Activated B cell treated with CpG ODN at 0.5 μM for 24 hours (primary cell): ENCODE results near the gene ARHGAP26. TPM values are rescaled to one million over a fixed set of nuclear protein-coding genes. Genes with fewer than 3 reads are reported as not detected.

Source experiments
- ATAC-seq: fragments of 200-7000 bp; cut with Tn5 transposase; one replicate; pipeline ENCODE4 v1.10.0; 2021; ENCODE audit warnings: low read depth, mild to moderate bottlenecking, moderate library complexity
- CTCF ChIA-PET: fragments of 350-600 bp; sonication (Branson Sonifier 250); formaldehyde crosslinking; loops from one replicate; lab custom pipeline; 2021; ENCODE audit warnings: antibody characterized with exemption; lab: Charles Lee
- POLR2A ChIA-PET: fragments of 350-600 bp; sonication (Branson Sonifier 250); formaldehyde crosslinking; loops from one replicate; lab custom pipeline; 2021; ENCODE audit warnings: antibody characterized with exemption; lab: Charles Lee
- DNase-seq: peaks from one replicate; pipeline ENCODE4 v3.0.0; 2022
- H3K27ac Mint-ChIP-seq: one replicate; pipeline ENCODE4 v1.8.0; 2020; ENCODE audit warnings: mixed read lengths
- H3K27me3 Mint-ChIP-seq: one replicate; pipeline ENCODE4 v1.8.0; 2021; ENCODE audit warnings: mixed read lengths
- H3K36me3 Mint-ChIP-seq: one replicate; pipeline ENCODE4 v1.8.0; 2021; ENCODE audit warnings: low read depth, mixed read lengths
- H3K4me1 Mint-ChIP-seq: one replicate; pipeline ENCODE4 v1.8.0; 2021; ENCODE audit warnings: mixed read lengths
- H3K4me3 Mint-ChIP-seq: one replicate; pipeline ENCODE4 v1.8.0; 2020; ENCODE audit warnings: mild to moderate bottlenecking, mixed read lengths
- H3K9me3 Mint-ChIP-seq: one replicate; pipeline ENCODE4 v1.8.0; 2020; ENCODE audit warnings: mixed read lengths
- CTCF ChIP-seq: fragments of 200-600 bp; IDR thresholded peaks from one replicate; pipeline ENCODE4 v1.8.0; 2022; ENCODE audit warnings: antibody characterized with exemption, mild to moderate bottlenecking
- intact Hi-C: fragments of 100-400 bp; cut with micrococcal nuclease; formaldehyde crosslinking; loops from one replicate; pipeline ENCODE4 v1.15.1; 2024
- total RNA-seq: library from RNA; stranded (reverse); gene quantifications from 2 replicates; pipeline ENCODE4 v1.2.3, GENCODE V29; 2022

The ARHGAP26 gene
- total RNA-seq, 1 donor from 2014 or later: 20.9 TPM

DNA sequence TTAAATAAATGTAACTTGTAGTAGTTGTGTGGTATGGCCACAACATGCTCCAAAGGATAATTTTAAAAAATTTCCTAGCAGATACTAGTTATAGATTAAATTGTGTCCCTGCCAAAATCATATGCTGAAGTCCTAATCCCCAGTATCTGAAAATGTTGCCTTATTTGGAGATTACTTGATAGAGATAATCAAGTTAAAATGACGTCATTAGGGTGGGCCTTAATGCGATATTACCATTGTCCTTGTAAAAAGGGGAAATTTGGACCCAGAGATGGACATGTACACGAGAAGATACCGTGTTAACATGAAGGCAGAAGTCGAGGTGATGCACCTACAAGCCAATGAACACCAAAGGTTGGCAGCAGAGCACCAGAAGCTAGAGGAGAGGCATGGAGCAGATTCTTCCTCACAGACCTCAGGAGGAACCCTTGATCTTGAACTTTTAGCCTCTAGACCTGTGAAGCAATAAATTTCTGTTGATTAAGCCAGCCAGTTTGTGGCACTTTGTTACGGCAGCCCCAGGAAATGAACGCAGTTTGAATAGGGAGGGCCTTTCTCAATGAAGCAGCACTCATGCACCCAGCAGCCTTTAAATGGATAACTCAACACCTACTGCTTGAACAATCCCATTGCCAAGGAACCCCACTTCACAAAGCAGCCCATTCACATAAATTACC lies 148.9 kb downstream of the ARHGAP26 start:
- POLR2A ChIA-PET: no interaction called here
- peaks cover 8% of the 10 kb centered on the region for H3K4me1 Mint-ChIP-seq
- intact Hi-C loops: no loop called here
- no peak for TF ChIP-seq CTCF
- no peak overlapping the region for H3K27ac Mint-ChIP-seq
- ATAC-seq: no peak
- CTCF ChIA-PET: no interaction called here
- H3K36me3 Mint-ChIP-seq: peaks cover 5% of the 10 kb centered on the region
- H3K9me3 Mint-ChIP-seq: no peaks in the 10 kb centered on the region
- no peak for DNase-seq
- H3K27me3 Mint-ChIP-seq: no peaks in the 10 kb centered on the region
- H3K4me3 Mint-ChIP-seq: no peak overlapping the region

GRCh38 chr5:142920849-142921612 lies 150.9 kb downstream of the ARHGAP26 start:
- ChIA-PET POLR2A (no interaction called here), CTCF (interaction anchor here (0.7 to 3.2 kb wide), 11 partner anchors 9 to 1272 kb away, joined by 3 to 64 read pairs (median 4); no protein-coding TSS in a partner anchor)
- Mint-ChIP-seq H3K4me3 (no peak overlapping the region), H3K36me3 (no peaks in the 10 kb centered on the region), H3K27ac (no peak overlapping the region), H3K4me1 (peaks cover 10% of the 10 kb centered on the region), H3K27me3 (no peaks in the 10 kb centered on the region), H3K9me3 (no peaks in the 10 kb centered on the region)
- TF ChIP-seq CTCF: no peak
- ATAC-seq: no peak
- intact Hi-C loops: loop anchor here (10.0 kb wide), 1 partner anchor 364 kb away; no protein-coding TSS in a partner anchor
- no peak for DNase-seq

- Mint-ChIP-seq H3K27me3 (no peaks in the 10 kb centered on the region), H3K36me3 (no peaks in the 10 kb centered on the region), H3K4me1 (peaks cover 7% of the 10 kb centered on the region), H3K4me3 (no peak overlapping the region), H3K27ac (no peak overlapping the region), H3K9me3 (no peaks in the 10 kb centered on the region)
- ChIA-PET POLR2A (interaction anchor here (1.0 to 1.2 kb wide), 2 partner anchors 8 to 482 kb away, joined by 3 to 8 read pairs; partner anchors contain the start of gene NR3C1), CTCF (interaction anchor here (0.6 to 3.2 kb wide), 19 partner anchors 12 to 1270 kb away, joined by 3 to 64 read pairs (median 4); partner anchors contain the start of gene NR3C1)
- intact Hi-C loops: loop anchor here (1.0 to 10.0 kb wide), 9 partner anchors 42 to 1260 kb away; no protein-coding TSS in a partner anchor
- DNase-seq (no peak), ATAC-seq (no peak)
- no peak for TF ChIP-seq CTCF
Measured at GRCh38 chr5:142922223-142922952, 152.2 kb downstream of the ARHGAP26 start.

GRCh38 chr5:142924135-142924883 lies 154.1 kb downstream of the ARHGAP26 start:
- no peaks in the 10 kb centered on the region for H3K9me3 Mint-ChIP-seq
- no peak for TF ChIP-seq CTCF
- POLR2A ChIA-PET: interaction anchor here (0.6 kb wide), 2 partner anchors 47 to 51 kb away, joined by 4 read pairs; no protein-coding TSS in a partner anchor
- H3K36me3 Mint-ChIP-seq: no peaks in the 10 kb centered on the region
- no peak for DNase-seq
- ATAC-seq: no peak
- no peak overlapping the region for H3K27ac Mint-ChIP-seq
- intact Hi-C loops: loop anchor here (1.0 to 10.0 kb wide), 2 partner anchors 360 to 480 kb away; no protein-coding TSS in a partner anchor
- H3K27me3 Mint-ChIP-seq: no peaks in the 10 kb centered on the region
- H3K4me3 Mint-ChIP-seq: no peak overlapping the region
- H3K4me1 Mint-ChIP-seq: peaks cover 7% of the 10 kb centered on the region
- CTCF ChIA-PET: interaction anchor here (1.0 to 1.3 kb wide), 4 partner anchors 36 to 480 kb away, joined by 3 to 5 read pairs (median 3); partner anchors contain the start of gene NR3C1
